Activated CD8-positive, alpha-beta memory T cell treated with anti-CD3 and anti-CD28 coated beads for 24 hours (primary cell): Measurements from ENCODE around the gene SLC2A13.
"Not testable (repeated sequence)": the region's sequence is repeated elsewhere in the genome, so short reads cannot be mapped to it uniquely, and the experiment has no call there.

Source experiments
- DNase-seq: peaks from one replicate; pipeline ENCODE4 v3.0.0-alpha.2; 2020

Gene SLC2A13

GRCh38 chr12:40034156-40034555, 71.7 kb downstream of the SLC2A13 start:
- DNase-seq: no peak

GRCh38 chr12:40033242-40033630, 72.6 kb downstream of the SLC2A13 start:
- DNase-seq: no peak

- DNase-seq: no peak
These were observed 73.2 kb downstream of the SLC2A13 start for GRCh38 chr12:40032433-40033241.

- no peak for DNase-seq
These were observed 73.9 kb downstream of the SLC2A13 start for GRCh38 chr12:40031965-40032364.

- not testable (repeated sequence) for DNase-seq
These were observed 74.9 kb downstream of the SLC2A13 start for GRCh38 chr12:40030970-40031369.

GRCh38 chr12:40028296-40028695, 77.6 kb downstream of the SLC2A13 start:
- DNase-seq: no peak

- no peak for DNase-seq
These were observed 83.0 kb downstream of the SLC2A13 start for GRCh38 chr12:40022850-40023249.

- DNase-seq: no peak
These were observed 85.6 kb downstream of the SLC2A13 start for GRCh38 chr12:40020261-40020691.

- DNase-seq: no peak
These were observed 88.4 kb downstream of the SLC2A13 start for GRCh38 chr12:40017488-40017887.

GRCh38 chr12:40016980-40017379, 88.9 kb downstream of the SLC2A13 start:
- no peak for DNase-seq

GRCh38 chr12:40015881-40016280, 90.0 kb downstream of the SLC2A13 start:
- DNase-seq: no peak

- no peak for DNase-seq
These were observed 90.5 kb downstream of the SLC2A13 start for GRCh38 chr12:40015345-40015744.

GRCh38 chr12:40013847-40014246, 92.0 kb downstream of the SLC2A13 start:
- no peak for DNase-seq

GRCh38 chr12:40013292-40013691, 92.6 kb downstream of the SLC2A13 start:
- DNase-seq: no peak

- no peak for DNase-seq
These were observed 93.2 kb downstream of the SLC2A13 start for GRCh38 chr12:40012711-40013110.

GRCh38 chr12:40011775-40012129, 94.1 kb downstream of the SLC2A13 start:
- no peak for DNase-seq

GRCh38 chr12:40010899-40011774, 94.7 kb downstream of the SLC2A13 start:
- peak; percentile 60 for DNase-seq

GRCh38 chr12:40002178-40003169, 103.4 kb downstream of the SLC2A13 start:
- no peak for DNase-seq

- DNase-seq: no peak
These were observed 104.5 kb downstream of the SLC2A13 start for GRCh38 chr12:40001406-40001805.

- DNase-seq: no peak
These were observed 105.0 kb downstream of the SLC2A13 start for GRCh38 chr12:40000884-40001283.

GRCh38 chr12:39993268-39993667, 112.6 kb downstream of the SLC2A13 start:
- DNase-seq: no peak
